ENCODE data around the gene UBE2S. TPM values are rescaled to one million over a fixed set of nuclear protein-coding genes. Genes with fewer than 3 reads are reported as not detected.

Gene UBE2S
- total RNA-seq, 1 donor from 2014 or later = 82.6 TPM

- Histone ChIP-seq H3K27me3 (peaks cover 24% of the 10 kb centered on the region), H3K27ac (no peak overlapping the region), H3K4me1 (no peaks in the 10 kb centered on the region), H3K9me3 (no peaks in the 10 kb centered on the region), H3K36me3 (no peaks in the 10 kb centered on the region), H3K4me3 (no peak overlapping the region)
- no peak for DNase-seq (ENCODE audit: low spot score in 2 of 2)
- intact Hi-C loops (cut with DNase I) = no loop called here
- TF ChIP-seq CTCF (IDR thresholded peaks at IDR 0.05) = no peak
These were observed 29.3 kb upstream of the UBE2S start for GRCh38 chr19:55436847-55437246.

- Histone ChIP-seq H3K4me3 (no peak overlapping the region), H3K27ac (no peak overlapping the region), H3K36me3 (no peaks in the 10 kb centered on the region), H3K4me1 (no peaks in the 10 kb centered on the region), H3K9me3 (no peaks in the 10 kb centered on the region), H3K27me3 (peaks cover 15% of the 10 kb centered on the region)
- intact Hi-C loops (cut with DNase I) = no loop called here
- DNase-seq (ENCODE audit: low spot score in 2 of 2) = no peak
- TF ChIP-seq CTCF (IDR thresholded peaks at IDR 0.05) = no peak
These were observed 27.4 kb upstream of the UBE2S start for GRCh38 chr19:55435020-55435419.

- no peak overlapping the region for H3K27ac ChIP-seq
- TF ChIP-seq CTCF (IDR thresholded peaks at IDR 0.05) = no peak
- no peak overlapping the region for H3K4me3 ChIP-seq
- peaks cover 15% of the 10 kb centered on the region for H3K27me3 ChIP-seq
- H3K36me3 ChIP-seq = no peaks in the 10 kb centered on the region
- no peak for DNase-seq (ENCODE audit: low spot score in 2 of 2)
- intact Hi-C loops (cut with DNase I) = no loop called here
- H3K9me3 ChIP-seq = no peaks in the 10 kb centered on the region
- no peaks in the 10 kb centered on the region for H3K4me1 ChIP-seq
These were observed 26.9 kb upstream of the UBE2S start for GRCh38 chr19:55434356-55434919.

- TF ChIP-seq CTCF (IDR thresholded peaks at IDR 0.05) = no peak
- intact Hi-C loops (cut with DNase I) = no loop called here
- Histone ChIP-seq H3K9me3 (no peaks in the 10 kb centered on the region), H3K36me3 (no peaks in the 10 kb centered on the region), H3K4me3 (no peak overlapping the region), H3K27me3 (peaks cover 15% of the 10 kb centered on the region), H3K27ac (no peak overlapping the region), H3K4me1 (no peaks in the 10 kb centered on the region)
- no peak for DNase-seq (ENCODE audit: low spot score in 2 of 2)
These were observed 25.7 kb upstream of the UBE2S start for GRCh38 chr19:55433292-55433691.

- no peak for DNase-seq (ENCODE audit: low spot score in 2 of 2)
- TF ChIP-seq CTCF (IDR thresholded peaks at IDR 0.05) = no peak
- no peaks in the 10 kb centered on the region for H3K9me3 ChIP-seq
- H3K36me3 ChIP-seq = no peaks in the 10 kb centered on the region
- no peak overlapping the region for H3K4me3 ChIP-seq
- intact Hi-C loops (cut with DNase I) = no loop called here
- no peaks in the 10 kb centered on the region for H3K4me1 ChIP-seq
- H3K27me3 ChIP-seq = peaks cover 10% of the 10 kb centered on the region
- H3K27ac ChIP-seq = no peak overlapping the region
These were observed 24.8 kb upstream of the UBE2S start for GRCh38 chr19:55432241-55432959.

Measured in ascending aorta (tissue), 2 donors.